ENCODE measurements around the gene PPIL4. TPM values are rescaled to one million over a fixed set of nuclear protein-coding genes. Genes with fewer than 3 reads are reported as not detected.
"Not testable (repeated sequence)": the region's sequence is repeated elsewhere in the genome, so short reads cannot be mapped to it uniquely, and the experiment has no call there.

PPIL4 gene
- total RNA-seq, 4 donors from 2014 or later = 17.8 to 28.1 (median 24.0) TPM

- intact Hi-C loops (cut with DNase I; ENCODE audit: low total_unique reads) = no loop called here
- WGBS, 2 donors = 64 to 93% methylated on average over 5 of the region's 5 CpGs
- TF ChIP-seq, protein P1, sequence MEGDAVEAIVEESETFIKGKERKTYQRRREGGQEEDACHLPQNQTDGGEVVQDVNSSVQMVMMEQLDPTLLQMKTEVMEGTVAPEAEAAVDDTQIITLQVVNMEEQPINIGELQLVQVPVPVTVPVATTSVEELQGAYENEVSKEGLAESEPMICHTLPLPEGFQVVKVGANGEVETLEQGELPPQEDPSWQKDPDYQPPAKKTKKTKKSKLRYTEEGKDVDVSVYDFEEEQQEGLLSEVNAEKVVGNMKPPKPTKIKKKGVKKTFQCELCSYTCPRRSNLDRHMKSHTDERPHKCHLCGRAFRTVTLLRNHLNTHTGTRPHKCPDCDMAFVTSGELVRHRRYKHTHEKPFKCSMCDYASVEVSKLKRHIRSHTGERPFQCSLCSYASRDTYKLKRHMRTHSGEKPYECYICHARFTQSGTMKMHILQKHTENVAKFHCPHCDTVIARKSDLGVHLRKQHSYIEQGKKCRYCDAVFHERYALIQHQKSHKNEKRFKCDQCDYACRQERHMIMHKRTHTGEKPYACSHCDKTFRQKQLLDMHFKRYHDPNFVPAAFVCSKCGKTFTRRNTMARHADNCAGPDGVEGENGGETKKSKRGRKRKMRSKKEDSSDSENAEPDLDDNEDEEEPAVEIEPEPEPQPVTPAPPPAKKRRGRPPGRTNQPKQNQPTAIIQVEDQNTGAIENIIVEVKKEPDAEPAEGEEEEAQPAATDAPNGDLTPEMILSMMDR (IDR thresholded peaks at IDR 0.05) = no peak
- no peak for TF ChIP-seq POLR2A (IDR thresholded peaks at IDR 0.05)
- no peak for DNase-seq (ENCODE audit: low spot score in 2 of 2)
- H3K4me3 ChIP-seq (ENCODE audit: low read depth, poor library complexity, severe bottlenecking) = no peak overlapping the region
Observed at GRCh38 chr6:149461670-149462069, 84.2 kb downstream of the PPIL4 start.

DNA sequence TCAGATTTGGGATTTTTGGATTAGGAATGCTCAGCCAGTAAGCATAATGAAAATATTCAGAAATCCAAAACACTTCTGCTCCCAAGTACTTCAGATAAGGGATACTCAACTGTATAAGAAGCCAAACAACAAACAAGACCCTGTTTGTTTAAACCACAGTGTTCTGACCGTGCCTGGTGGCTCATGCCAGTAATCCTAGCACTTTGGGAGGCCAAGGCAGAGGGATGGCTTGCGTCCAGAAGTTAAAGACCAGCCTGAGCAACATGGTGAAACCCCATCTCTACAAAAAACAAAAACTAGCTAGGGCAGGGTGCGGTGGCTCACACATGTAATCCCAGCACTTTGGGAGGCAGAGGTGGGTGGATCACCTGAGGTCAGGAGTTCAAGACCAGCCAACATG is 85.6 kb downstream of the PPIL4 start:
- intact Hi-C loops (cut with DNase I; ENCODE audit: low total_unique reads); DNase-seq (ENCODE audit: low spot score in 2 of 2); H3K4me3 ChIP-seq (ENCODE audit: low read depth, poor library complexity, severe bottlenecking): not testable (repeated sequence)
- 89 to 90% methylated on average over 3 of the region's 3 CpGs for WGBS, 2 donors

DNA sequence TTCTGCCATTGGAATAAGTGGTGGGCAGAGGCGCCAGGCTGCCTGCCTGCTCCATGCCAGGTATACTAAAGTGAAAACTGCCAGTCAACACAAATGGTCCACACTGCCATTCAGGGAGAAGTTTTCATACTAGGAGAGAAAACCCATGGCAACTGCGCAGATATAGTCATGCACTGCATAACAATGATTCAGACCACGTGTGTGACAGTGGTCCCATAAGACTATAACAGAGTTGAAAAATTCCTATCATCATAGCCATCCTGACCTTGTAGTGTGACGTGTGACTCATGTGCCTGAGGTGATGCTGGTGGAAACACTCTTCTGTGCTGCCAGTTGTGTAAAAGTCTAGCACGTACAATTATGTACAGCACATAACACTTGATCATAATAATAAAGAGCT is 86.1 kb downstream of the PPIL4 start:
- intact Hi-C loops (cut with DNase I; ENCODE audit: low total_unique reads) = no loop called here
- 65 to 76% methylated on average over 5 of the region's 5 CpGs for WGBS, 2 donors
- no peak overlapping the region for H3K4me3 ChIP-seq (ENCODE audit: low read depth, poor library complexity, severe bottlenecking)
- no peak for DNase-seq (ENCODE audit: low spot score in 2 of 2)
- no peak for TF ChIP-seq POLR2A (IDR thresholded peaks at IDR 0.05)
- TF ChIP-seq, protein P1 (IDR thresholded peaks at IDR 0.05) = no peak

GRCh38 chr6:149458806-149459205 is 87.0 kb downstream of the PPIL4 start:
- 71 to 73% methylated on average over 1 of the region's 1 CpG for WGBS, 2 donors
- intact Hi-C loops (cut with DNase I; ENCODE audit: low total_unique reads) = no loop called here
- TF ChIP-seq, protein P1 (IDR thresholded peaks at IDR 0.05) = no peak
- TF ChIP-seq POLR2A (IDR thresholded peaks at IDR 0.05) = no peak
- DNase-seq (ENCODE audit: low spot score in 2 of 2) = no peak
- no peak overlapping the region for H3K4me3 ChIP-seq (ENCODE audit: low read depth, poor library complexity, severe bottlenecking)

DNA sequence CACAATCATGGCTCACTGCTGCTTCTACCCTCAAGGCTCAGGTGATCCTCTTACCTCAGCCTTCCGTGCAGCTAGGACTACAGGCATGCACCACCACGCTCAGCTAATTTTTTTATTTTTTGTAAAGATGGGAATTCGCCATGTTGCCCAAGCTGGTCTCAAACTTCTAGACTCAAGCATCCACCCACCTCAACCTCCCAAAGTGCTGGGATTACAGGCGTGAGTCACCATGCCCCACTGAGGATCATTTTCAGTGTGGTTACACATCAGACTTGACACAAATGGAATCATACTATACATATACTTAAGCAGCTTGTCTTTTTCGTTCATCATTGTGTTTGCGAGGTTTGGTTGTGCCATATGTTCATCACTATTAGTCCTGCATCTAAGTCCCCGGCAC is 87.6 kb downstream of the PPIL4 start:
- no peak overlapping the region for H3K4me3 ChIP-seq (ENCODE audit: low read depth, poor library complexity, severe bottlenecking)
- no peak for TF ChIP-seq POLR2A (IDR thresholded peaks at IDR 0.05)
- TF ChIP-seq, protein P1 (IDR thresholded peaks at IDR 0.05) = no peak
- intact Hi-C loops (cut with DNase I; ENCODE audit: low total_unique reads) = no loop called here
- WGBS, 2 donors = 83 to 85% methylated on average over 7 of the region's 7 CpGs
- no peak for DNase-seq (ENCODE audit: low spot score in 2 of 2)

DNA sequence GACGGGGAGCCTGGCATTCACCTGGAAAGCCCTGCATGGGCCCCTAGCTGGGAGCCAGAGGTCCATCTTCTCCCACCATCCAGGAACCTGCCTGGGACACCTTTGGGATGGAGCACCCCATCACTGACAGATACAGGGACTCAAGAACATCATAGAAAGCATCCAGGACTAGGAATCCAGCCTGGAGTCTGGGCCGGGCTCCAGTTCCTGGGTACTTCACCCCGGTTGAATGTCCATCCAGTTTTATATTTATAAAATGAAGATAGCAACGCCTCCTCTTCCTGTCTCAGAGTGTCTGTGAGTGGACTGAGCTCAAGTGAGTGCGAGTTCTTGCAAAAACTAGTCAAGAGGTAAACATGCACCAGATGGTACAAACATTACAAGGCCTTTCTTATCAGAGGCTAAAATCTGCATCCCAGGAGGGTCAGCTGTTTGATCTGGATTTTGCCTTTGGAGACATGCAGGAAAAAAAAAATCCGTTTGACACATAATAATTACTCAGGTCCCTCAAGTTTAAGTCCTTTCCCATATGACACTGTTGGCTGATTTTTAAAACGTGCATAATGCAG is 88.4 kb downstream of the PPIL4 start:
- intact Hi-C loops (cut with DNase I; ENCODE audit: low total_unique reads) = no loop called here
- TF ChIP-seq POLR2A (IDR thresholded peaks at IDR 0.05) = no peak
- TF ChIP-seq, protein P1 (IDR thresholded peaks at IDR 0.05) = no peak
- H3K4me3 ChIP-seq (ENCODE audit: low read depth, poor library complexity, severe bottlenecking) = no peak overlapping the region
- 82 to 86% methylated on average over 7 of the region's 7 CpGs for WGBS, 2 donors
- no peak for DNase-seq (ENCODE audit: low spot score in 2 of 2)
